HG02642 (cell line): ENCODE results near the gene HMGB3.
"Not testable (repeated sequence)": the region's sequence is repeated elsewhere in the genome, so short reads cannot be mapped to it uniquely, and the experiment has no call there.

Experiments used
- ATAC-seq: cut with Tn5 transposase; IDR thresholded peaks from one replicate; pipeline ENCODE4 v1.9.1; 2021; ENCODE audit warnings: mild to moderate bottlenecking; ENCODE audit not compliant: unreplicated experiment, poor library complexity

The HMGB3 gene

GRCh38 chrX:150975655-150976390, 7.3 kb upstream of the HMGB3 start:
- no peak for ATAC-seq

- no peak for ATAC-seq
Measured at GRCh38 chrX:150977411-150978162, 5.5 kb upstream of the HMGB3 start.

- ATAC-seq = no peak
Measured at GRCh38 chrX:150980186-150980585, 2.9 kb upstream of the HMGB3 start.

GRCh38 chrX:150980711-150981110, 2.4 kb upstream of the HMGB3 start:
- ATAC-seq = no peak

- ATAC-seq = no peak
Measured at GRCh38 chrX:150982235-150982787, 824 bp upstream of the HMGB3 start.

- ATAC-seq = peak; percentile 27
Measured at GRCh38 chrX:150983521-150984168, 510 bp downstream of the HMGB3 start.

GRCh38 chrX:150984169-150984824, 1.2 kb downstream of the HMGB3 start:
- ATAC-seq = peak; percentile 13

GRCh38 chrX:150987687-150988086, 4.6 kb downstream of the HMGB3 start:
- ATAC-seq = not testable (repeated sequence)

GRCh38 chrX:150989420-150989819, 6.3 kb downstream of the HMGB3 start:
- ATAC-seq = no peak

GRCh38 chrX:150990910-150991309, 7.8 kb downstream of the HMGB3 start:
- ATAC-seq = no peak

GRCh38 chrX:151000861-151001331, 17.8 kb downstream of the HMGB3 start:
- no peak for ATAC-seq

- ATAC-seq = no peak
Measured at GRCh38 chrX:151004085-151004484, 20.9 kb downstream of the HMGB3 start.

- ATAC-seq = no peak
Measured at GRCh38 chrX:151006410-151007109, 23.4 kb downstream of the HMGB3 start.

GRCh38 chrX:151009582-151009981, 26.4 kb downstream of the HMGB3 start:
- ATAC-seq = no peak

GRCh38 chrX:151013164-151013743, 30.1 kb downstream of the HMGB3 start:
- ATAC-seq = no peak

- no peak for ATAC-seq
Measured at GRCh38 chrX:151015684-151016083, 32.5 kb downstream of the HMGB3 start.

- no peak for ATAC-seq
Measured at GRCh38 chrX:151019856-151020255, 36.7 kb downstream of the HMGB3 start.

GRCh38 chrX:151030845-151031244, 47.7 kb downstream of the HMGB3 start:
- ATAC-seq = no peak

- ATAC-seq = no peak
Measured at GRCh38 chrX:151031391-151031975, 48.3 kb downstream of the HMGB3 start.
